Measurements from ENCODE around the gene KLHL24.

Gene KLHL24

DNA sequence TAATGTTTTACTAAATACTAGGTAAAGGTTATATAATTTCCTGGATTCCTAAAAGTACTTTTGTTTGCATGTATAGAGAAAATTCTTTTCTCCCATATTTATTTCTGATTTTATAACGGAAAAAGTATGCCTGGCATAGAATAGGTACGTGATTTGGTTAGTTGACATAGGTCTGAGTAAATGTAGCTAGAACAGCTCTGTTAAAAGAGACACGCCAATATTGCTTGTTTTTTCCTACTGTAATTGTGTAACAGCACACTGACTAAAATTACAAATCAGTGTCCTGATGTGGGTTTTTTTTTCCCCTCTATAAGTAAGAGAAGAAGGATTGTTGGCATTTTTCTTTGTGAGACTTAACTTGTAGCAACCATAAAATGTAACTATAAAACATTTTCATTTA, 26.7 kb downstream of the KLHL24 start:
- Histone ChIP-seq H3K23ac (ENCODE audit: low read length) (no peak overlapping the region), H2BK12ac (ENCODE audit: low read length) (no peak overlapping the region), H3K4me3 (ENCODE audit: low read depth, low read length) (no peak overlapping the region), H4K8ac (ENCODE audit: low read depth, low read length) (no peak overlapping the region), H3K14ac (ENCODE audit: low read length) (no peak overlapping the region), H3K4me1 (ENCODE audit: control insufficient read depth in 1 of 2, insufficient read depth in 2 of 2, low read length in 2 of 2) (no peaks in the 10 kb centered on the region), H2BK5ac (ENCODE audit: low read depth, low read length, poor library complexity) (no peak overlapping the region), H3K27me3 (ENCODE audit: insufficient read depth, low read length) (no peaks in the 10 kb centered on the region), H3K4ac (ENCODE audit: low read depth, low read length) (no peak overlapping the region), H3K9ac (ENCODE audit: low read length) (no peak overlapping the region), H3K36me3 (ENCODE audit: control insufficient read depth in 1 of 2, insufficient read depth in 2 of 2, low read length in 2 of 2) (peaks cover 6 to 7% of the 10 kb centered on the region in 2 experiments), H4K91ac (ENCODE audit: low read depth, low read length) (no peak overlapping the region), H2BK120ac (ENCODE audit: insufficient read depth, low read length, poor library complexity) (no peak overlapping the region), H4K12ac (ENCODE audit: low read depth, low read length) (no peak overlapping the region), H3K79me2 (ENCODE audit: control insufficient read depth, insufficient read depth, low read length, poor library complexity) (no peaks in the 10 kb centered on the region), H3K9me3 (ENCODE audit: insufficient read depth, low read depth, low read length) (no peaks in the 10 kb centered on the region), H3K79me1 (ENCODE audit: low read length) (no peaks in the 10 kb centered on the region), H2AFZ (ENCODE audit: insufficient read depth, low read length, poor library complexity) (no peak overlapping the region), H3K4me2 (ENCODE audit: low read length) (no peak overlapping the region), H3K27ac (ENCODE audit: low read depth, low read length) (no peak overlapping the region), H2AK5ac (ENCODE audit: low read length) (no peak overlapping the region), H3K18ac (ENCODE audit: low read length) (no peak overlapping the region)
- DNase-seq = no peak
- no CpG with 5 or more reads among the region's 3 CpGs for WGBS (ENCODE audit: extremely low coverage, insufficient coverage, insufficient read length)

- Histone ChIP-seq H2BK120ac (ENCODE audit: insufficient read depth, low read length, poor library complexity) (no peak overlapping the region), H4K91ac (ENCODE audit: low read depth, low read length) (no peak overlapping the region), H3K36me3 (ENCODE audit: control insufficient read depth in 1 of 2, insufficient read depth in 2 of 2, low read length in 2 of 2) (peaks cover 11 to 12% of the 10 kb centered on the region in 2 experiments)
These were observed 29.5 kb downstream of the KLHL24 start for GRCh38 chr3:183664913-183665381.

DNA sequence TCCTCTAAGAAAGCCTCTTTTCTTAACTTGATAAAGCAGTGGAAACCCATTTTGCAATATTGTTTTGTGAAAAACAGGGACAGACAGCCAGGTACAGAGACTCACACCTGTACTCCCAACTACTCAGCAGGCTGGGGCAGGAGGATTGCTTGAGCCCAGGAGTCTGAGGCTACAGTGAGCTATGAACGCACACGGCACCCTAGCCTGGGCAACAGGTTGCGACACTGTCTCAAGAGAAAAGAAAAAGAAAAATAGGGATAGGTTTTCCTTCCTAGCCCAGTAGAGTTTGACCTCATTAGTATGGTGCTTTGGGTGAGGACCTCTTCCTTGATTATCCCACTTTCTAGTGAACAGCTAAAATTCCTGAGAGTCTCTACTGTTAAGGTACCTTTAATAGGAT, 44.6 kb downstream of the KLHL24 start:
- no peak overlapping the region for H3K9ac ChIP-seq (ENCODE audit: low read length)
- no peak overlapping the region for H3K4ac ChIP-seq (ENCODE audit: low read depth, low read length)
- DNase-seq = no peak
- H3K9me3 ChIP-seq (ENCODE audit: insufficient read depth, low read depth, low read length) = no peaks in the 10 kb centered on the region
- no peak overlapping the region for H3K14ac ChIP-seq (ENCODE audit: low read length)
- H3K27ac ChIP-seq (ENCODE audit: low read depth, low read length) = no peak overlapping the region
- H3K23ac ChIP-seq (ENCODE audit: low read length) = no peak overlapping the region
- no peaks in the 10 kb centered on the region for H3K79me2 ChIP-seq (ENCODE audit: control insufficient read depth, insufficient read depth, low read length, poor library complexity)
- no peaks in the 10 kb centered on the region for H3K79me1 ChIP-seq (ENCODE audit: low read length)
- no peaks in the 10 kb centered on the region for H3K27me3 ChIP-seq (ENCODE audit: insufficient read depth, low read length)
- no peak overlapping the region for H3K18ac ChIP-seq (ENCODE audit: low read length)
- H4K12ac ChIP-seq (ENCODE audit: low read depth, low read length) = no peak overlapping the region
- no peak overlapping the region for H2AK5ac ChIP-seq (ENCODE audit: low read length)
- H2BK5ac ChIP-seq (ENCODE audit: low read depth, low read length, poor library complexity) = no peak overlapping the region
- H2BK12ac ChIP-seq (ENCODE audit: low read length) = no peak overlapping the region
- WGBS (ENCODE audit: extremely low coverage, insufficient coverage, insufficient read length) = no CpG with 5 or more reads among the region's 3 CpGs
- H2AFZ ChIP-seq (ENCODE audit: insufficient read depth, low read length, poor library complexity) = no peak overlapping the region
- no peak overlapping the region for H4K91ac ChIP-seq (ENCODE audit: low read depth, low read length)
- H3K36me3 ChIP-seq (ENCODE audit: control insufficient read depth in 1 of 2, insufficient read depth in 2 of 2, low read length in 2 of 2) = no peaks in the 10 kb centered on the region
- H2BK120ac ChIP-seq (ENCODE audit: insufficient read depth, low read length, poor library complexity) = no peak overlapping the region
- H3K4me1 ChIP-seq (ENCODE audit: control insufficient read depth in 1 of 2, insufficient read depth in 2 of 2, low read length in 2 of 2) = no peaks in the 10 kb centered on the region
- no peak overlapping the region for H3K4me3 ChIP-seq (ENCODE audit: low read depth, low read length)
- no peak overlapping the region for H4K8ac ChIP-seq (ENCODE audit: low read depth, low read length)
- H3K4me2 ChIP-seq (ENCODE audit: low read length) = no peak overlapping the region

More at GRCh38 chr3:183664913-183665381, 29.5 kb downstream of the KLHL24 start:
- Histone ChIP-seq H4K12ac (ENCODE audit: low read depth, low read length) (no peak overlapping the region), H3K4ac (ENCODE audit: low read depth, low read length) (no peak overlapping the region), H3K18ac (ENCODE audit: low read length) (no peak overlapping the region), H3K79me2 (ENCODE audit: control insufficient read depth, insufficient read depth, low read length, poor library complexity) (no peaks in the 10 kb centered on the region), H3K27ac (ENCODE audit: low read depth, low read length) (no peak overlapping the region), H3K4me3 (ENCODE audit: low read depth, low read length) (no peak overlapping the region), H2AK5ac (ENCODE audit: low read length) (no peak overlapping the region), H3K4me2 (ENCODE audit: low read length) (no peak overlapping the region), H3K9me3 (ENCODE audit: insufficient read depth, low read depth, low read length) (peaks cover 2% of the 10 kb centered on the region), H3K79me1 (ENCODE audit: low read length) (no peaks in the 10 kb centered on the region), H3K9ac (ENCODE audit: low read length) (no peak overlapping the region), H3K23ac (ENCODE audit: low read length) (no peak overlapping the region), H3K14ac (ENCODE audit: low read length) (no peak overlapping the region), H3K4me1 (ENCODE audit: control insufficient read depth in 1 of 2, insufficient read depth in 2 of 2, low read length in 2 of 2) (no peaks in the 10 kb centered on the region), H3K27me3 (ENCODE audit: insufficient read depth, low read length) (no peaks in the 10 kb centered on the region), H2BK5ac (ENCODE audit: low read depth, low read length, poor library complexity) (no peak overlapping the region), H2BK12ac (ENCODE audit: low read length) (no peak overlapping the region), H4K8ac (ENCODE audit: low read depth, low read length) (no peak overlapping the region), H2AFZ (ENCODE audit: insufficient read depth, low read length, poor library complexity) (no peak overlapping the region)
- DNase-seq = no peak
- no CpG with 5 or more reads among the region's 3 CpGs for WGBS (ENCODE audit: extremely low coverage, insufficient coverage, insufficient read length)

DNA sequence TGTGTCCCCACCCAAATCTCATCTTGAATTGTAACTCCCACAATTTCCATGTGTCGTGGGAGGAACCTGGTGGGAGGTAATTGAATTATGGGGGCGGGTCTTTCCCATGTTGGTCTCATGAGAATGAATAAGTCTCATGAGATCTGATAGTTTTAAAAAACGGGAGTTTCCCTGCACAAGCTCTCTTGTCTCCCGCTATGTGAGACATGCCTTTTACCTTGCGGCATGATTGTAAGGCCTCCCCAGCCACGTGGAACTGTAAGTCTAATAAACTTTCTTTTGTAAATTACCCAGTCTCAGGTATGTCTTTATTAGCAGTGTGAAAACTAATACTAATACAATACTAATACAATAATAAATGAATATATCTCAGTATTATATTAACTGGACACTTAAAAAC, 52.3 kb downstream of the KLHL24 start:
- no peak overlapping the region for H3K4me2 ChIP-seq (ENCODE audit: low read length)
- no peak overlapping the region for H3K9ac ChIP-seq (ENCODE audit: low read length)
- no peak overlapping the region for H3K27ac ChIP-seq (ENCODE audit: low read depth, low read length)
- no peaks in the 10 kb centered on the region for H3K27me3 ChIP-seq (ENCODE audit: insufficient read depth, low read length)
- no peaks in the 10 kb centered on the region for H3K79me2 ChIP-seq (ENCODE audit: control insufficient read depth, insufficient read depth, low read length, poor library complexity)
- no CpG with 5 or more reads among the region's 6 CpGs for whole genome bisulfite sequencing (ENCODE audit: extremely low coverage, insufficient coverage, insufficient read length)
- H2BK12ac ChIP-seq (ENCODE audit: low read length) = no peak overlapping the region
- no peak for DNase-seq
- H3K36me3 ChIP-seq (ENCODE audit: control insufficient read depth in 1 of 2, insufficient read depth in 2 of 2, low read length in 2 of 2) = no peaks in the 10 kb centered on the region
- no peak overlapping the region for H3K4ac ChIP-seq (ENCODE audit: low read depth, low read length)
- H3K4me3 ChIP-seq (ENCODE audit: low read depth, low read length) = no peak overlapping the region
- no peak overlapping the region for H4K8ac ChIP-seq (ENCODE audit: low read depth, low read length)
- no peak overlapping the region for H2BK5ac ChIP-seq (ENCODE audit: low read depth, low read length, poor library complexity)
- H2AK5ac ChIP-seq (ENCODE audit: low read length) = no peak overlapping the region
- no peak overlapping the region for H3K14ac ChIP-seq (ENCODE audit: low read length)
- no peaks in the 10 kb centered on the region for H3K79me1 ChIP-seq (ENCODE audit: low read length)
- H3K18ac ChIP-seq (ENCODE audit: low read length) = no peak overlapping the region
- H3K4me1 ChIP-seq (ENCODE audit: control insufficient read depth in 1 of 2, insufficient read depth in 2 of 2, low read length in 2 of 2) = peaks cover 0 to 4% of the 10 kb centered on the region in 2 experiments
- H4K12ac ChIP-seq (ENCODE audit: low read depth, low read length) = no peak overlapping the region
- no peak overlapping the region for H2AFZ ChIP-seq (ENCODE audit: insufficient read depth, low read length, poor library complexity)
- no peak overlapping the region for H2BK120ac ChIP-seq (ENCODE audit: insufficient read depth, low read length, poor library complexity)
- no peaks in the 10 kb centered on the region for H3K9me3 ChIP-seq (ENCODE audit: insufficient read depth, low read depth, low read length)
- H4K91ac ChIP-seq (ENCODE audit: low read depth, low read length) = no peak overlapping the region
- no peak overlapping the region for H3K23ac ChIP-seq (ENCODE audit: low read length)

All from trophoblast cell (in vitro differentiated cells and primary cell).